ENCODE results near the gene RXRG.

DNA sequence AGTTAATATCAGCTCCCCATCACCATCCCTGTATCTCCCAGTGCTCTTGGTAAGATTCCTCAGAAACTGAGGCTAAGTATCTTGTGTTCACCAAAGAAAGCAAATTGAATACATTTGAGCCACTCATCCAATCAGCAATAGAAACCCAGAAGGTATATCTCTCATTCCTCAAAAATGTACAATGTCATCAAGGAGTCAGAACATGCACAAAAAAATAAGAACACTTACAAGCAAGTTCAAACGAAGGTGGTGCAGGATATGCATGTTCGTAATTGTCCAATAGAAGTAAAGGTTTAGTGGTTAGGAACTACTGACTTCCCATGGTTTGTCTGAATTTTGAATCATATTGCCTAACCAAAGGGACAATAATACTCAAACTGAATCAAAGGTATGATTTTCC is 24.3 kb downstream of the RXRG start:
- TF ChIP-seq, protein P1, sequence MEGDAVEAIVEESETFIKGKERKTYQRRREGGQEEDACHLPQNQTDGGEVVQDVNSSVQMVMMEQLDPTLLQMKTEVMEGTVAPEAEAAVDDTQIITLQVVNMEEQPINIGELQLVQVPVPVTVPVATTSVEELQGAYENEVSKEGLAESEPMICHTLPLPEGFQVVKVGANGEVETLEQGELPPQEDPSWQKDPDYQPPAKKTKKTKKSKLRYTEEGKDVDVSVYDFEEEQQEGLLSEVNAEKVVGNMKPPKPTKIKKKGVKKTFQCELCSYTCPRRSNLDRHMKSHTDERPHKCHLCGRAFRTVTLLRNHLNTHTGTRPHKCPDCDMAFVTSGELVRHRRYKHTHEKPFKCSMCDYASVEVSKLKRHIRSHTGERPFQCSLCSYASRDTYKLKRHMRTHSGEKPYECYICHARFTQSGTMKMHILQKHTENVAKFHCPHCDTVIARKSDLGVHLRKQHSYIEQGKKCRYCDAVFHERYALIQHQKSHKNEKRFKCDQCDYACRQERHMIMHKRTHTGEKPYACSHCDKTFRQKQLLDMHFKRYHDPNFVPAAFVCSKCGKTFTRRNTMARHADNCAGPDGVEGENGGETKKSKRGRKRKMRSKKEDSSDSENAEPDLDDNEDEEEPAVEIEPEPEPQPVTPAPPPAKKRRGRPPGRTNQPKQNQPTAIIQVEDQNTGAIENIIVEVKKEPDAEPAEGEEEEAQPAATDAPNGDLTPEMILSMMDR (IDR thresholded peaks at IDR 0.05) = no peak
- no peak for TF ChIP-seq POLR2A (IDR thresholded peaks at IDR 0.05)
